GM12874 (cell line): ENCODE measurements around the gene TBC1D17.

Source experiments
- CTCF ChIP-seq: IDR thresholded peaks from 2 replicates; pipeline ENCODE4 v1.5.1; 2011; ENCODE audit warnings: low read depth, mild to moderate bottlenecking, control low read depth, low read length, moderate library complexity; ENCODE audit not compliant: insufficient read depth

Gene TBC1D17

GRCh38 chr19:49863254-49863934 is 14.1 kb upstream of the TBC1D17 start:
- no peak for TF ChIP-seq CTCF

GRCh38 chr19:49863935-49864320 is 13.6 kb upstream of the TBC1D17 start:
- TF ChIP-seq CTCF = no peak

- TF ChIP-seq CTCF = no peak
Measured at GRCh38 chr19:49864890-49865289, 12.6 kb upstream of the TBC1D17 start.

- TF ChIP-seq CTCF = no peak
Measured at GRCh38 chr19:49866933-49867782, 10.3 kb upstream of the TBC1D17 start, which contains the start of gene PNKP. Gene PNKP, minus strand, starts transcription at chr19:49867576. Its CDS starts 372 bp downstream, at chr19:49867204.

- no peak for TF ChIP-seq CTCF
Measured at GRCh38 chr19:49869009-49869483, 8.5 kb upstream of the TBC1D17 start.

GRCh38 chr19:49869484-49870308 is 7.8 kb upstream of the TBC1D17 start:
- TF ChIP-seq CTCF = no peak
